GM23248 (cell line): ENCODE measurements around the gene KIAA1614. TPM values are rescaled to one million over a fixed set of nuclear protein-coding genes. Genes with fewer than 3 reads are reported as not detected.
A peak's percentile ranks its signal among the peaks of the same experiment; 100 is the strongest.

Experiments
- DNase-seq: peaks from one replicate; pipeline ENCODE4 v3.0.0-alpha.2; 2015
- H2AFZ ChIP-seq: fragments of 200-600 bp; sonication (generic); 2 replicates; pipeline ENCODE4 v1.6.1; 2016; ENCODE audit warnings: antibody characterized with exemption
- H3F3A ChIP-seq: fragments of 200-600 bp; sonication (generic); 2 replicates; pipeline ENCODE4 v1.6.1; 2016; ENCODE audit warnings: mild to moderate bottlenecking, antibody characterized with exemption, mixed run types; ENCODE audit not compliant: insufficient read depth
- H3K27ac ChIP-seq: fragments of 200-600 bp; sonication (generic); 2 replicates; pipeline ENCODE4 v1.5.1; 2016; ENCODE audit warnings: mild to moderate bottlenecking
- H3K27me3 ChIP-seq: fragments of 200-600 bp; sonication (generic); replicated peaks from 2 replicates; pipeline ENCODE4 v1.6.1; 2016; ENCODE audit warnings: mild to moderate bottlenecking; ENCODE audit not compliant: insufficient read depth
- H3K36me3 ChIP-seq: fragments of 200-600 bp; sonication (generic); 2 replicates; pipeline ENCODE4 v1.6.1; 2016; ENCODE audit warnings: low read depth, mild to moderate bottlenecking
- H3K4me1 ChIP-seq: fragments of 200-600 bp; sonication (generic); 2 replicates; pipeline ENCODE4 v1.6.1; 2016; ENCODE audit warnings: mild to moderate bottlenecking; ENCODE audit not compliant: insufficient read depth
- H3K4me2 ChIP-seq: fragments of 200-600 bp; sonication (generic); one replicate; pipeline ENCODE4 v1.6.1; 2016; ENCODE audit warnings: mild to moderate bottlenecking; ENCODE audit not compliant: unreplicated experiment
- H3K4me3 ChIP-seq: fragments of 200-600 bp; sonication (generic); 2 replicates; pipeline ENCODE4 v1.5.1; 2016; ENCODE audit warnings: mild to moderate bottlenecking
- H3K79me2 ChIP-seq: fragments of 200-600 bp; sonication (generic); 2 replicates; pipeline ENCODE4 v1.6.1; 2016; ENCODE audit warnings: mild to moderate bottlenecking; ENCODE audit not compliant: insufficient read depth
- H3K9ac ChIP-seq: fragments of 200-600 bp; sonication (generic); 2 replicates; pipeline ENCODE4 v1.6.1; 2016; ENCODE audit warnings: mild to moderate bottlenecking
- H3K9me2 ChIP-seq: fragments of 200-600 bp; sonication (generic); 2 replicates; pipeline ENCODE4 v1.6.1; 2016; ENCODE audit warnings: mixed run types, mild to moderate bottlenecking, moderate library complexity; ENCODE audit not compliant: insufficient read depth
- H3K9me3 ChIP-seq: fragments of 200-600 bp; sonication (generic); one replicate; pipeline ENCODE4 v1.6.1; 2017; ENCODE audit warnings: low read depth
- H4K20me1 ChIP-seq: fragments of 200-600 bp; sonication (generic); 2 replicates; pipeline ENCODE4 v1.6.0; 2016; ENCODE audit not compliant: insufficient read depth
- EZH2 ChIP-seq: fragments of 200-600 bp; sonication (generic); IDR thresholded peaks from 2 replicates; pipeline ENCODE4 v1.6.1; 2018; ENCODE audit warnings: antibody characterized with exemption, mild to moderate bottlenecking; ENCODE audit not compliant: insufficient read depth, poor library complexity, severe bottlenecking
- EZH2phosphoT487 ChIP-seq: fragments of 200-600 bp; sonication (generic); IDR thresholded peaks from 2 replicates; pipeline ENCODE4 v1.6.1; 2018; ENCODE audit warnings: antibody characterized with exemption, moderate library complexity, mild to moderate bottlenecking, low read depth; ENCODE audit not compliant: insufficient read depth
- WGBS, 2 experiments: methylation state at CpG; one replicate each; pipeline ENCODE4 v1.1.6; 2015 to 2017; ENCODE audit warnings: low lambda C conversion rate in 2 of 2, low coverage in 1 of 2; ENCODE audit errors: missing lambda C conversion rate in 2 of 2; 5-methylcytosine and 5-hydroxymethylcytosine counted together
- in situ Hi-C: fragments of 300-500 bp; cut with MboI; formaldehyde crosslinking; loops from 2 replicates; pipeline ENCODE4 v1.15.0; 2020
- polyA plus RNA-seq: library from polyadenylated mRNA; unstranded; fragments of >200 nt; fragmentation: Nextera tagmentation; extraction: Ambion mirVana; gene quantifications from 2 replicates; pipeline ENCODE4 v1.2.1, GENCODE V29; 2016
- total RNA-seq: library from RNA; depleted of rRNA; stranded (reverse); fragments of >200 nt; shearing (Covaris generic); gene quantifications from 2 replicates; pipeline ENCODE4 v1.2.3, GENCODE V29; 2014

The KIAA1614 gene
- total and polyA plus RNA-seq, 2 experiments from 2014 or later = 2.7 to 11.7 TPM

- H2AFZ ChIP-seq = no peak overlapping the region
- no peak overlapping the region for H3K4me2 ChIP-seq
- peaks cover 8% of the 10 kb centered on the region for H3K4me1 ChIP-seq
- in situ Hi-C loops = no loop called here
- TF ChIP-seq EZH2 (no peak), EZH2phosphoT487 (no peak)
- H4K20me1 ChIP-seq = no peaks in the 10 kb centered on the region
- no peak overlapping the region for H3K9ac ChIP-seq
- no peak overlapping the region for H3K4me3 ChIP-seq
- DNase-seq = no peak
- peaks cover 1% of the 10 kb centered on the region; the same call in 1 of the 2 replicates for H3K79me2 ChIP-seq
- H3F3A ChIP-seq = peaks cover 4% of the 10 kb centered on the region; the same call in 1 of the 2 replicates
- H3K27me3 ChIP-seq = no peaks in the 10 kb centered on the region
- H3K27ac ChIP-seq = no peak overlapping the region
- no peaks in the 10 kb centered on the region for H3K9me2 ChIP-seq
- H3K36me3 ChIP-seq = no peaks in the 10 kb centered on the region
- no peaks in the 10 kb centered on the region for H3K9me3 ChIP-seq
- WGBS, 2 experiments = 87 to 90% methylated on average over 3 of the region's 3 CpGs
Measured at GRCh38 chr1:180909005-180909414, 3.7 kb upstream of the KIAA1614 start.

GRCh38 chr1:180909462-180909976 is 3.2 kb upstream of the KIAA1614 start:
- H3K79me2 ChIP-seq = peaks cover 6% of the 10 kb centered on the region; the same call in 1 of the 2 replicates
- no peaks in the 10 kb centered on the region for H3K27me3 ChIP-seq
- H3K9me3 ChIP-seq = no peaks in the 10 kb centered on the region
- no peak overlapping the region for H3K4me2 ChIP-seq
- no peak overlapping the region for H3K9ac ChIP-seq
- in situ Hi-C loops = no loop called here
- H2AFZ ChIP-seq = no peak overlapping the region
- DNase-seq = no peak
- TF ChIP-seq EZH2 = no peak
- TF ChIP-seq EZH2phosphoT487 = no peak
- H3K4me3 ChIP-seq = no peak overlapping the region
- 87 to 93% methylated on average over 5 of the region's 5 CpGs for WGBS, 2 experiments
- H3F3A ChIP-seq = peaks cover 4% of the 10 kb centered on the region; the same call in 1 of the 2 replicates
- H3K4me1 ChIP-seq = peaks cover 8% of the 10 kb centered on the region
- H4K20me1 ChIP-seq = no peaks in the 10 kb centered on the region
- no peak overlapping the region for H3K27ac ChIP-seq
- no peaks in the 10 kb centered on the region for H3K36me3 ChIP-seq
- no peaks in the 10 kb centered on the region for H3K9me2 ChIP-seq

DNA sequence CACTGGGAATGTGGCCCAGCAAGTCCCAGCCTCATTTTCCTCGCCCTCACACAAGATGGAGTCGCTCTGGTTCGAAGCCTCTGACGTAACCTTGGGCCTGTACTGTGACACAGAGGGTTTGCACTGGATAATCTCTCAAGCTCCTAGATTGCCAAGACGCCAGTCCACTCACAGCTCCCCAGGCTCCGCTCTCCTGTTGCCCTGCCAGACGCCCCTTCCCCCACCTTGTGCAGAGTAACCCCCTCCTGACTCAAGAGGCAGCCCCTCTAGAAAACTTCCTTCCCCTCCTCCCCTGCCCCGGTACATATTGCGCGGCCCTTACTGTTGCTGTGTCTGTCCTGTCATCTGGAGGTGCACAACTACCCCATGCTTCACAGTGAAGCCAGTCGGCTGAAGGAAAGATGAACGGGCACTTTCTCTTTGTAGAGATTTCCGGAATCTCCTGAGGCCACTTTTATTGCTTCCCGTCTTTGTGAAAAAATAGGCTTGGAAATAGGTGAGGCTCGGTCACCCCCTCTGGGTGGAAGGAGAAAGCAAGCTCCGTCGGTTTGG is 981 bp upstream of the KIAA1614 start:
- peaks cover 8% of the 10 kb centered on the region for H3K4me1 ChIP-seq
- in situ Hi-C loops = no loop called here
- peaks cover 8% of the 10 kb centered on the region; the same call in 1 of the 2 replicates for H3K79me2 ChIP-seq
- peak overlapping the region; percentile 78 for H3K4me2 ChIP-seq
- no peaks in the 10 kb centered on the region for H3K36me3 ChIP-seq
- H2AFZ ChIP-seq = peak overlapping the region; percentile 85
- peak overlapping the region; percentile 78 for H3K4me3 ChIP-seq
- peaks cover 4% of the 10 kb centered on the region; the same call in 1 of the 2 replicates for H3F3A ChIP-seq
- 11% methylated on average over 17 of the region's 17 CpGs for WGBS, 2 experiments
- peak; percentile 63 for DNase-seq
- H4K20me1 ChIP-seq = no peaks in the 10 kb centered on the region
- H3K9me3 ChIP-seq = no peaks in the 10 kb centered on the region
- H3K9ac ChIP-seq = peak overlapping the region; percentile 87
- no peaks in the 10 kb centered on the region for H3K27me3 ChIP-seq
- TF ChIP-seq EZH2 (no peak), EZH2phosphoT487 (no peak)
- peak overlapping the region; percentile 60 for H3K27ac ChIP-seq
- no peaks in the 10 kb centered on the region for H3K9me2 ChIP-seq

- Histone ChIP-seq H3K4me2 (peak overlapping the region; percentile 78), H3K9me3 (no peaks in the 10 kb centered on the region), H2AFZ (peak overlapping the region; percentile 85), H4K20me1 (no peaks in the 10 kb centered on the region), H3K4me3 (peak overlapping the region; percentile 78), H3K9me2 (no peaks in the 10 kb centered on the region), H3K9ac (peak overlapping the region; percentile 87), H3K79me2 (peaks cover 8% of the 10 kb centered on the region; the same call in 1 of the 2 replicates), H3F3A (peaks cover 4% of the 10 kb centered on the region; the same call in 1 of the 2 replicates), H3K4me1 (peaks cover 8% of the 10 kb centered on the region), H3K36me3 (no peaks in the 10 kb centered on the region), H3K27ac (peak overlapping the region; percentile 60), H3K27me3 (no peaks in the 10 kb centered on the region)
- peak; percentile 67 for DNase-seq
- TF ChIP-seq EZH2phosphoT487 (no peak), EZH2 (no peak)
- 0 to 1% methylated on average over 17 to 63 of the region's 71 CpGs for WGBS, 2 experiments
- in situ Hi-C loops = no loop called here
Measured at GRCh38 chr1:180912211-180912800, 391 bp upstream of the KIAA1614 start.
